ENCODE data around the gene HEPN1.

HEPN1 gene

GRCh38 chr11:124886476-124886875, 32.6 kb upstream of the HEPN1 start:
- no peak for DNase-seq

- no peak for DNase-seq
Measured at GRCh38 chr11:124886978-124887666, 31.9 kb upstream of the HEPN1 start.

DNA sequence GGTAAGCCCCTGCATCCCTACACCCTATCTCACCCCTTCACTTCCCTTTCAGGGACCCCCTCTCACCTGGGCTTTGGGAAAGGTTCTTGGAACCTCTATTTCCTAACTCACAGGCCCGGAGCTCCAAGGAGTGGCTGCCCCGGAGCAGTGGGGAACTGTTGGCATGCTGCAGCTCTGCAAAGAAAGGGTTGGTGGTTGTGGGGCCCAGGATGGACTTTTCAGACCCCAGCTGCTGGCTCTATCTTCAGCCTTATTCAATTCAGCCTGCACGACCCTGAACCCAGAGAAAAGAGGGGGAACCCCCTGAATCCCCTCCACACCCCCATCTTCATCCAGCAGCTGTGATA, 31.4 kb upstream of the HEPN1 start:
- DNase-seq, result no peak

DNA sequence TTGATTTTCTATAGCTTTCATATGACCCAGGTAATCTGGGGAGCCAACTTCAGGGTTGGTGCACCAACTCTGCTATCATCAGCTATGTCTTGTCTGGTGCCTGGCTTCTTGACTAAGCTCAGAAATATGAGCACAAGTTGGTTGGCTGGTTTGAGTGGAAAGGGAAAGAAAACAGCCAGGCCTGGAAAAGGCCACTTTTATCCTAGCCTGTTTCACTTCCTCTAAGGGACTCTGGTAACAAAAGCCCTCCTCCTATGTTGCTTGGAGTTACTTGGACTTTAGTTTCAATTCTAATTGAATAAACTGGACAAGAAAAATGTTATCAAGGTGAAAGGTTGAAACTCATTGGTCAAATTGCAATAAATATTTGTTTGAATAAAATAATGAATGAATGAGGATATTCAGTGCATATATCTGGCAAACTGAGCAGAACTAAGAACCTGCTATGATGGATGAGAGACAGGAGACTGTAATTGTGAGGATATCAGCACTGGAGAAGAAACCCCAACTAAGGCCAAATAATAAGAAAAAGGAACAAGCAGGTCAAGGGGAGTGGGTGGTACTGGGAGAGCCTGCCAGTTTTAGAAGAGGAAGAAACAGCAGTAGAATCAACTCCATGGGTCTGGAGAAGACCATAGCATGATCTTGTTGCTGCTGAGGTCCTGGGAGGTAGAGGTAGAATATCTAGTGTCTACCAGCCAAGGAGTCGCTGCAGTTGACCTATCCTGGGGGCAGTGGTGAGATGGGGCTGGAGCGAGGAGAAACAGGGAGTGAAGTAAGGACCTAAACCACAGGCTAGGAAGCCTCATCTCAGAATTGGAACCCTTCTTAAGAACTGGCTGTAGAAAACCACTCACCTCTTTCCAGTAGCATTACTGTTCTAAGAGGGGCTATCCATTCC, 29.6 kb upstream of the HEPN1 start:
- no peak for DNase-seq

- DNase-seq, result no peak
Measured at GRCh38 chr11:124890151-124890550, 28.9 kb upstream of the HEPN1 start.

GRCh38 chr11:124890683-124891372, 28.2 kb upstream of the HEPN1 start:
- no peak for DNase-seq

- no peak for DNase-seq
Measured at GRCh38 chr11:124891373-124891861, 27.6 kb upstream of the HEPN1 start.

DNA sequence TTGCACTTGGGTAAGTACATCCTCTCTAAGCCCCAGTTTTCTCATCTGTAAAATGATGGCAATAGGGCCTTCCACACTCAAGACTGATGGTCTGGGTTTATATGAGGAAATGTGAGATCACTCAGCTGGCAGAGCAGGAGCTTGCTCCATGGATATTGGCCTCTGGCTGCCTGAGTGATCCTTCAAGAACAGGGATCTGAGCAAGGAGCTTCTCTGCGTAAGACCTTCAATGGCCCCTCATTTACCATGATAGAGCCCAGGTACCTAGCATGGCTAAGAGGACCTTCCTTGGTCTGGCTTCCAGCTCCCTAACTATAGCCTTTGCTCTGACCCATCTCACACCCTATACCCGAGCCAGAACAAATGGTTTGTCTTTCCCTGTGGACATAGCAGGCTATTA, 26.9 kb upstream of the HEPN1 start:
- DNase-seq, result no peak

DNA sequence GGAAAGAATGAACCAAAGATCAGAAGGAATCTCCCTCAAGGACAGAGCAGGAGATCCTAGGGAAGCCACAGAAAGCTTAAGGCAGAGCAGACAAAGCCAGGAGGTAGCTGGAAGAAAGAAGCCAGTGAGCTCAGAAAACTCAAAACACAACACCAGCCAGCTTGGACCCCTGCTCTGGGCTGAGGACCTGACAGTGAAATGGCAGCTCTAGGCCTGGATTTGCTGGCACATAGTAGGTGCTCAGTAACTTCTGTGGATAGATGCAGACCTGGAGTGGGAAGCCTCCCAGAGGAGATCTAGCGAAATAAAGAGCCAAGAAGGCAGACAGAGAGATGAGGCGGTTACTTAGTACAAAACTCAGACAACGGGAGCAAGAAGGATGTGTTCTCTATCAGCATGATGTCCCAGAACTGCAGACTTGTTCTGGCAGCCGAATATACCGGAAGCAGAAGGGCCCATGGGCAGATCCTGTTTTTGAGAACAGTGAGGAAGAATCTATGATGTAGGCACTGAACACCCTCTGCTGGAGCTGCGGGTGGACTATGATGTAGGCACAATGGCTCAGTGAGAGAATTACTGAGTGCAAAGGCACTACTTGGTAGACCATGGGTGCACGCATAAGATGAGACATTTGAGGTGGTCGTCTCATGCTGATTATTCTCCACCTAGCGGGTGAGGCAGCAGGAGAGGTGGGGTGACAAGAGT, 26.1 kb upstream of the HEPN1 start:
- no peak for DNase-seq

- no peak for DNase-seq
Measured at GRCh38 chr11:124893781-124894401, 25.2 kb upstream of the HEPN1 start.

GRCh38 chr11:124894606-124895430, 24.2 kb upstream of the HEPN1 start:
- DNase-seq, result no peak

- DNase-seq, result no peak
Measured at GRCh38 chr11:124895471-124895971, 23.5 kb upstream of the HEPN1 start.

GRCh38 chr11:124896071-124896750, 22.8 kb upstream of the HEPN1 start:
- DNase-seq, result no peak

GRCh38 chr11:124896821-124897391, 22.1 kb upstream of the HEPN1 start:
- DNase-seq, result no peak

DNA sequence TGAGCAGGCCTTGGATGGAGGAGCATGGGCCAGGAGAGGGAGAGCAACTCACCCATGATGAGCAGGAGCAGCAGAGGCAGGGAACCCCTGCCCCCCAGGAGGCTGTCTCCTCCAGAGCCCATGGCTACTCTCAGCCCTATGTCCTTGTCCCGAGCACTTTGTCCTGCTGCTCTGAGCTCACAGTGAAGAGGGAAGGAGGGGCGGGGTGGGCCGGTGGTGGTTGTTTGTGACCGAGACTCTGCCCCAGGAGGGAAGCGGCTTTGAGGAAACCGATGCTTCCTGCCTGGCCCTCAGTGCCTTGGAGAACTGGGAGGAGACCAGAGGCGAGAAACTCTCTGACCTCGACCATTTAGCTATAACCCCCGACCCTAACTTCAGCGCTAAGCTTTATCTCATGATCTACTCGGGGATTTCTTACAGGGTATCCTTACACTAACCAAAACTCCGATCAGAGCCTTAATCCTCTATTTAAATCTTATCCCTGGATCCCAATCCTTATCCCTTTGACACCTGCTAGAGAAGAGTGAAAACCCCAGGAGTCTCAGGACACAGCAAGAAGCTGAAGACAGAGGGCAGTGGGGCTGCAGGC, 21.3 kb upstream of the HEPN1 start, which contains the start of gene ROBO4:
ROBO4 (minus strand) TSS at position 192 of the 589 bp plus-strand sequence; CDS start at position 122, 70 bp downstream.
- no peak for DNase-seq

GRCh38 chr11:124898263-124898680, 20.8 kb upstream of the HEPN1 start:
- DNase-seq, result no peak

DNA sequence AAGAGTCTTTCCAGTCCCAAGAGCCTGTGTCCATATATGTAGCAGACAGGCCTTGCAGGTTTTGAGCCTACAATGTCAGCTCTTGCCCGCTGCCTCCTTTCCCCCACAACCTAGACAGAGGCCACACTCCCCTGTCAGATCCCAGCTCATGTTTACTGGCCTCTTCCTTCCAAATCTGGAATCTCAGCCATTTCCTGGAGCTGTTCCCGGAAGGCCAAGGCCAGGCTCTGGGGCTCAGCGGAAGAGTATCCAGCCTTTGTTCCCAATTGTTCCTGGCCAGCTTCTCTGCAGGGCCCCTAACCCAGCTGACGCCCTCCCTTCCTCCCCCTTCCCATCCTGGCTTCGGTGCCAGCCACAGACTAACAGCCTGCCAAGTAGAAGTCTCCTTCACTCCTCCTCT, 20.3 kb upstream of the HEPN1 start:
- DNase-seq, result no peak

DNA sequence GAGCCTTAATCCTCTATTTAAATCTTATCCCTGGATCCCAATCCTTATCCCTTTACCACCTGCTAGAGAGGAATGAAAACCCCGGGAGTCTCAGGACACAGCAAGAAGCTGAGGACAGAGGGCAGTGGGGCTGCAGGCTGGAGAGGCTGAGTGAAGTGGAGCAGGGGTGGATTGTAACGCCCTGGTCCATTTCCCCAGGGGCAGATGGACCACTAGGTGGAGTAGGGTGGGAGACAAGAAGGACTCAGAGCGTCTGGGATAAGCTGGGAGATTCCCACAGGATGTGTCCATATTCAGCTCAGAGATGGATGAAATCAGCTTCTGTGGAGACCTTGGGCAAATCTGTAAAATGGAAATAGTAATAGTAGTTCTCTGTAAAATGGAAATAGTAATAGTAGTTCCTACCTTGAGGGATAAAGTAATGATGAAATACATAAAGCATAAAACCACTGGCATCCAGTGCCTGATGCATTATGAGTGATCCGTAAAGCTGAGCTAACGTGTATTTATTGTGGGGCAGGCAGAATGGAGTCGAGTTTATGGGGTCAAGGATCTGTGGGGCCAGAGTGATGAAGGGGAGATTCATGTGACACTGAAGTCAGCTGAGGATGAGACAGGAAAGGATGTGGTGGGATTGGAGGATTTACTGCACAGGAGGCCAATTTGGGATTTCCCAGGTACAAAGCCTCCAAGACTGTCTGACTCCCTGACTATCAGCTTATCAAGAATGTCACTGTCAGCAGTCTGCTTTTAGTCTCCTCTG, 19.5 kb upstream of the HEPN1 start:
- no peak for DNase-seq

DNA sequence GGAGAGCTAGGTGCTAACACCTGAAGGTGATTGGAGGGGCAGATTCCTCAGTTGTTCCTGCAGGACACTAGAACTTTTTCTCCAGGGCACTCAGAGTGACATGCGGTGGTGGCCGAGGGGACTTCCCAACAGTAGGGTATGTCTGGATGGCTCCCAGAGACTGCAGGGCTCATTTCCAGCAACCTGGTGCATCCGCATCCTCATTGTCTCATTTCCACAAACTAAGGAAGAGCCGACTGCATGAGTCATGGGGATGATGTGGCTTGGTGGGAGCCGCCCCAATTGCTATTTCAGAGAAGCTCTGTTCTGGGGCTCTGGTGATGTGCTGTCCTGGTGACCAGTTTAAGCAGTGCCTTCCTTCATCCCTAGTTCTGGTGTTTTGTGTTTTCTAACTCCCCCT, 18.6 kb upstream of the HEPN1 start:
- DNase-seq, result no peak
